HG02588 (cell line): ENCODE measurements around the gene NTSR1.

Experiments
- ATAC-seq: cut with Tn5 transposase; IDR thresholded peaks from one replicate; pipeline ENCODE4 v1.9.1; 2021; ENCODE audit warnings: mild to moderate bottlenecking, moderate library complexity; ENCODE audit not compliant: unreplicated experiment

The NTSR1 gene

GRCh38 chr20:62811720-62812119 lies 103.1 kb downstream of the NTSR1 start:
- ATAC-seq = no peak
